NCI-H1092 treated with DMSO at 0.1 percent for 48 hours (cell line): ENCODE measurements around the gene ADIRF.
"Not testable (repeated sequence)": the region's sequence is repeated elsewhere in the genome, so short reads cannot be mapped to it uniquely, and the experiment has no call there.

Experiments
- DNase-seq: peaks from one replicate; lab custom pipeline; 2025; lab: John Stamatoyannopoulos, UW

ADIRF gene

DNA sequence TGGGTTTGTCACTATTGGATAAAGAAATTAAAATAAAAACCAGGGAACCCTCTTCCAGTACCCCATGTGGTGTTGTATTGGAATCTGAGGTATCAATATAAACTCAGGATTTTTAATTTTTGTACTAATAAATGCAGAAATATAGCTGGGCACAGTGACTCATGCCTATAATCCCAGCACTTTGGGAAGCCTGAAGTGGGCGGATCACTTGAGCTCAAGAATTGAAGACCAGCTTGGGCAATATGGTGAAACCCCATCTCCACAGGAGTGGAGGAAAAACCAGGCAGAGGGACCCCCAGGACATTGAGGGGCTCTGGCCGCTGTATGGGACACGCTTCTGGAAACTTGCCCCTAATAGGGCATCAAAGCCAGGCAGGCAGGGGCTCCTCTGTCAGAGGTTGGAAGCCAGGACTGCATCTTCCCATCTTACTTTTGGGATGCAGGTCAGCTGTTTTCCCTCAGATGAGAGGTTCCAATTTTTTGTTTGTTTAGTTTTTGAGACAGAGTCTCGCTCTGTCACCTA is 11.1 kb downstream of the ADIRF start:
- DNase-seq, result no peak

GRCh38 chr10:86979977-86980448 is 11.7 kb downstream of the ADIRF start:
- no peak for DNase-seq

DNA sequence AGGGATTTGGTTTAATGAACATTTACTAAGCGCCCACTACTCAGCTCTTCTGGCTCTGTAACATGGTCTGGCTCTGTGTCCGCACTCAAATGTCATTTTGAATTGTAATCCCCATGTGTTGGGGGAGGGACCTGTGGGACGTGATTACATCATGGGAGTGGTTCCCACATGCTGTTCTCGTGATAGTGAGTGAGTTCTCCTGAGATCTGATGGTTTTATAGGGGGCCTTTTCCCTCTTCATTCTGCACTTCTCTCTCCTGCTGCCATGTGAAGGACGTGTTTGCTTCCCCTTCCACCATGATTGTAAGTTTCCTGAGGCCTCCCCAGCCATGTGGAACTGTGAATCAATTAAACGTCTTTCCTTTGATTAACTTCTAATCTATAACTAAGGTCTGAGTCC is 12.7 kb downstream of the ADIRF start:
- DNase-seq, result not testable (repeated sequence)

DNA sequence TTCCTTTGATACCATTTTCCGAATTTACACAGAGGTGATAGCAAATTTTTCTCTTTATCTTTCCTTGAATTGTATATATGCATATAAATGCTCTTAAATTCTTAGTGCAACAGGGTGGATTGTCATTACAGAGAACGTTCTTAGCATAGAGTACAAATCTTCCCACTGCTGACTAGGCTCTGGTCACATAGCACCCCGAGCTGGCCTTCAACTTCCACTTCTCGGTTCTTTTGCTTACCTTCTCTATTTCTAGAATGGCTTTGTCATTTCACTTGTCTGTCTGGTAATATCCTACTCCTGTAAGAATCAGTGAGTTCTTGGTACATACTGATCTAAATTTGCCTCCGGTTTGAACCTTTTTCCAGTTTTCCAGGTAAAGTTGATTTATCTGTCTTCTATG is 13.4 kb downstream of the ADIRF start:
- DNase-seq, result no peak

DNA sequence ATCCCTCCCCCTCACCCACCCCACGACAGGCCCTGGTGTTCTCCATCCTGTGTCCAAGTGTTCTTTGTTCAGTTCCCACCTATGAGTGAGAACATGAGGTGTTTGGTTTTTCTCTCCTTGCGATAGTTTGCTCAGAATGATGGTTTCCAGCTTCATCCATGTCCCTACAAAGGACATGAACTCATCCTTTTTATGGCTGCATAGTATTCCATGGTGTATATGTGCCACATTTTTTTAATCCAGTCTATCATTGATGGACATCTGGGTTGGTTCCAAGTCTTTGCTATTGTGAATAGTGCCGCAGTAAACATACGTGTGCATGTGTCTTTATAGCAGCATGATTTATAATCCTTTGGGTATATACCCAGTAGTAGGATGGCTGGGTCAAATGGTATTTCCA is 16.2 kb downstream of the ADIRF start:
- DNase-seq, result not testable (repeated sequence)

DNA sequence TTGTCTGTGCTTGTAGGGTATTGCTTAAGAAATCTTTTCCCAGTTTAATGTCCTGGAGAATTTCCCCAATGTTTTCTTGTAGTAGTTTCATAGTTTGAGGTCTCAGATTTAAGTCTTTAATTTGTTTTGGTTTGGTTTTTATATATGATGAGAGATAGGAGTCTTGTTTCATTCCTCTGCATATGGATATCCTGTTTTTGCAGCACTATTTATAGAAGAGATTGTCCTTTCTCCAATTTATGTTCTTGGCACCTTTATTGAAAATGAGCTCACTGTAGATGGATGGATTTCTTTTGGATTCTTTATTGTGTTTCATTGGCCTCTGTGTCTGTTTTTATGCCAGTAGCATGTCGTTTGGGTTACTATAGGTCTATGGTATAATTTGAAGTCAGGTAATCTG is 20.2 kb downstream of the ADIRF start:
- no peak for DNase-seq

DNA sequence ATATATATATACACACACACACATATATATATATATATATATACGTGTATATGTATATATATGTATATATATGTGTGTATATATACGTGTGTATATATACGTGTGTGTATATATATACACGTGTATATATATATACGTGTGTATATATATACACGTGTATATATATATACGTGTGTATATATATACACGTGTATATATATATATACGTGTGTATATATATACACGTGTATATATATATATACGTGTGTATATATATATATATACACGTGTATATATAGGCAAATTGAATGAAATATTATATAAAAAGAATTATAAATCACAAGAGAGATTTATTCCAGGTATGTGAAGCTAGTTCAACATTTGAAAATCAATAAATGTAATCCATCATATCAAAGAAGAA is 23.1 kb downstream of the ADIRF start:
- DNase-seq, result not testable (repeated sequence)

DNA sequence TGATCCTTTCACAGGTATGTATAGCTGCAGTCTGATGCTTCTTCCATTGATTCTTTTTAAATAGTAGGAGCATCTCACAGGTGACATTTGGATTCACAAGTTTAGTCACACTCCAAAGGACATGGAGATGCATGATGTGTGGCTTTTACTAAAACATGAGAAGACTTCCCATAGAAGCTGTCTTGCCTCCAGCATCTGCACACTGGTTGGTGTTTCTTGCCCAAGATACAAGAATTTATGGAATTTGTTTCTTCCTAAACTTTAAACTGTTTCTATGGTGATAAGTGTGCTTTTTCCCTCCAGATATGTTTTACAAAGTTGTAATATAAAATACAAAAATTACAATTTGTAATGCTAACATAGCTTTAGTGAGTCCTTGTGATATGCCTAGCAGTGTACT is 24.2 kb downstream of the ADIRF start:
- DNase-seq, result no peak

GRCh38 chr10:86992929-86993328 is 24.6 kb downstream of the ADIRF start:
- DNase-seq, result no peak

GRCh38 chr10:86999802-87000403 is 31.6 kb downstream of the ADIRF start:
- not testable (repeated sequence) for DNase-seq

- no peak for DNase-seq
Measured at GRCh38 chr10:87000491-87000890, 32.2 kb downstream of the ADIRF start.

DNA sequence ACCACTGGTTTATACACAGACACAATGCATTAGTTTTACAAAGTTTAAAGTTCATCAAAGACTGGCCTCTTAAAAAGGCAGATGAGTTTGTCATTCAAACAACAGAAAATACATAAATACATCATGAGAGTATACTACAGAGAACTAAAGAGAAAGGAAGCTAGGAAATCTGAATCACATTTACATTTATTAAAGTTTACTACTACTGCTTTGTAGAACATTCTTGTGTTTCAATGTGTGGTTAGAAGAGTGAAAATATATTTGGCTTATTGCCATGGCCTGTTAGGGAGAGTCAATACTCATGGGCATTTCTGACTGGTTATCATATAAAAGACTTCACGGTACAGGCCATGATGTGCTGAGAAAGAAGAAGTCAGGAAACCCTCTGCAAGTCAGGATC is 38.8 kb downstream of the ADIRF start:
- DNase-seq, result not testable (repeated sequence)

- not testable (repeated sequence) for DNase-seq
Measured at GRCh38 chr10:87007674-87008073, 39.4 kb downstream of the ADIRF start.

- DNase-seq, result not testable (repeated sequence)
Measured at GRCh38 chr10:87008303-87008702, 40.0 kb downstream of the ADIRF start.

DNA sequence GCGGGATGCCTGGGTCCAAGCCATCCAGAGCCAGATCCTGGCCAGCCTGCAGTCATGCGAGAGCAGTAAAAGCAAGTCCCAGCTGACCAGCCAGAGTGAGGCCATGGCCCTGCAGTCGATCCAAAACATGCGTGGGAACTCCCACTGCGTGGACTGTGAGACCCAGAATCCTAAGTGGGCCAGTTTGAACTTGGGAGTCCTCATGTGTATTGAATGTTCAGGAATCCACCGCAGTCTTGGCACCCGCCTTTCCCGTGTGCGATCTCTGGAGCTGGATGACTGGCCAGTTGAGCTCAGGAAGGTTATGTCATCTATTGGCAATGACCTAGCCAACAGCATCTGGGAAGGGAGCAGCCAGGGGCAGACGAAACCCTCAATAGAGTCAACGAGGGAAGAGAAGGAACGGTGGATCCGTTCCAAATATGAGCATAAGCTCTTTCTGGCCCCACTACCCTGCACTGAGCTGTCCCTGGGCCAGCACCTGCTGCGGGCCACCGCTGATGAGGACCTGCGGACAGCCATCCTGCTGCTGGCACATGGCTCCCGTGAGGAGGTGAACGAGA is 40.9 kb downstream of the ADIRF start:
- not testable (repeated sequence) for DNase-seq

GRCh38 chr10:87013528-87013927 is 45.2 kb downstream of the ADIRF start:
- not testable (repeated sequence) for DNase-seq

DNA sequence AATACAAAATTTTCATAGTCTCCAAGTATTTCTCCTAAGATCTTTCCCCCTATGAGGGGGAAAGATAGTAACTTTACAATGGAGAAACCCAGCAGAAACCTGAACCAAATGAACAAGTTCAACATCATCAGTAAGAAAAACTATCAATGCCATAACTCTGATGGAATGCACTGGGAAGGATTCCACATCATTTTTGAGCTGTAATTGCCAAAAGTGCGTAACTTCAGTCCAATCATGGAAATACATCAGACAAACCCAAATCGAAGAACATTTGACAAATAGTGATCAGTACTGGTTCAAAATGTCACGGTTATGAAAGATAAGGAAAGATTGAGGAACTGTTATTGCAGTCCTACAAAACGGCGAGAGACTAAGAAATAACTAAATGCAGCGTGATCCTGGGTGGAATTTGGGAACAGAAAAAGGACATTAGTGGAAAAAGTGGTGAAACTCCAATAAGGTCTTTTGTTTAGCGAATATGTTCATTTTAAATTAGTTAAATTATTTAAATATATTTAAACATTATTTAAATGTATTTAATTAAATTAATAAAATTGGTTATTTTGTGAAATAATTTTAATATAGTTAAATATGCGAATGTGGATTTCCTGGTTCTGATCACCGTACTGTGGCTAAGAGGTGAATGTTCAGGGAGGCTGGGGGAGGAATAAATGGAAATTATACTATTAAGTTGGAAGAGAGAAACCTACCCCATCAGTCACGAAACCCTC is 46.9 kb downstream of the ADIRF start:
- DNase-seq, result not testable (repeated sequence)

GRCh38 chr10:87018127-87018526 is 49.8 kb downstream of the ADIRF start:
- not testable (repeated sequence) for DNase-seq

GRCh38 chr10:87019066-87019465 is 50.8 kb downstream of the ADIRF start:
- not testable (repeated sequence) for DNase-seq

DNA sequence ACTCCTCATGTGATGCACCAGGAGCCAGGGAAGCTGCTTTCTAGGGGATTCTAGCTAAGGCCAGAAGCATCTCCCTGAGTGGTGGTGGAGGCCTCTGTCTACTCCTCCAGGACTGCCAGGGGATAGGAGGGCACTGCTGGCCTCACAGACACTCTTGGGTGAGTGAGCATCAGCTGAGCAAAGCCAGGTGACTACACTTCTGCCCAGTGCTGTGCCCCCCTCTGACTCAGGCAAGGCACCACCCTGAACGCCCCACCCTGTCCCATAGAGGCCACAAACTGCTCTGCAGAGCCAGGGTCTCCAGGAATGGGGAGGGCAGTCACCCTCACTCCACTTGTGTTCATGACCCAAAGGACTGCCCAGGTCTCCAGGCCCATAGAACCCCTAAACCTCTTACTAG is 51.2 kb downstream of the ADIRF start:
- DNase-seq, result not testable (repeated sequence)

GRCh38 chr10:87020056-87020455 is 51.8 kb downstream of the ADIRF start, which contains the start of gene FAM25A:
FAM25A (plus strand) TSS chr10:87020294; CDS start chr10:87020325, 31 bp downstream.
- not testable (repeated sequence) for DNase-seq
